Frontal cortex (tissue), 4 donors: Measurements from ENCODE around the gene ZDHHC17. TPM values are rescaled to one million over a fixed set of nuclear protein-coding genes. Genes with fewer than 3 reads are reported as not detected.
A peak's percentile ranks its signal among the peaks of the same experiment; 100 is the strongest.

Experiments
- DNase-seq, 2 donors: peaks; one replicate each; pipeline ENCODE4 v3.0.0; 2012; ENCODE audit warnings: low spot score in 2 of 2
- FAIRE-seq: peaks from 2 replicates; lab custom pipeline; 2012; peaks lifted over from hg19 to GRCh38; lab: Jason Lieb, UNC
- total RNA-seq: library from RNA; depleted of rRNA; stranded (reverse); fragments of >200 nt; gene quantifications from one replicate; pipeline ENCODE4 v1.2.3, GENCODE V29; 2014
- donor health status: control.
- donor health status: control.
- donor health status: control.

Gene ZDHHC17
- total RNA-seq, 1 donor from 2014 or later: 319 TPM

GRCh38 chr12:76804435-76804976, 40.6 kb downstream of the ZDHHC17 start:
- no peak for DNase-seq
- no peak for FAIRE-seq

GRCh38 chr12:76810671-76811419, 46.9 kb downstream of the ZDHHC17 start:
- no peak for DNase-seq
- no peak for FAIRE-seq

GRCh38 chr12:76811976-76812375, 48.1 kb downstream of the ZDHHC17 start:
- FAIRE-seq (no peak), DNase-seq (no peak)

GRCh38 chr12:76813265-76813664, 49.4 kb downstream of the ZDHHC17 start:
- DNase-seq (no peak), FAIRE-seq (no peak)

GRCh38 chr12:76813972-76814371, 50.1 kb downstream of the ZDHHC17 start:
- DNase-seq (no peak), FAIRE-seq (no peak)

GRCh38 chr12:76820888-76821482, 57.1 kb downstream of the ZDHHC17 start:
- FAIRE-seq: no peak

GRCh38 chr12:76830436-76830835, 66.5 kb downstream of the ZDHHC17 start:
- FAIRE-seq (no peak), DNase-seq (no peak)

More at GRCh38 chr12:76820888-76821482, 57.1 kb downstream of the ZDHHC17 start:
- peak in 1 of 2 donors; percentile 2 for DNase-seq

GRCh38 chr12:76836633-76837032, 72.7 kb downstream of the ZDHHC17 start:
- DNase-seq (no peak), FAIRE-seq (no peak)

- DNase-seq: no peak
These were observed 83.3 kb downstream of the ZDHHC17 start for GRCh38 chr12:76847260-76847659.

GRCh38 chr12:76848132-76848531, 84.2 kb downstream of the ZDHHC17 start:
- FAIRE-seq (no peak), DNase-seq (no peak)

More at GRCh38 chr12:76847260-76847659, 83.3 kb downstream of the ZDHHC17 start:
- no peak for FAIRE-seq

- FAIRE-seq (no peak), DNase-seq (no peak)
These were observed 88.2 kb downstream of the ZDHHC17 start for GRCh38 chr12:76852106-76852505.

GRCh38 chr12:76855271-76855670, 91.4 kb downstream of the ZDHHC17 start:
- FAIRE-seq: no peak
- no peak for DNase-seq

GRCh38 chr12:76856018-76856644, 92.2 kb downstream of the ZDHHC17 start:
- no peak for FAIRE-seq
- no peak for DNase-seq

- FAIRE-seq: no peak
These were observed 95.7 kb downstream of the ZDHHC17 start for GRCh38 chr12:76859611-76860010.

GRCh38 chr12:76860256-76860655, 96.3 kb downstream of the ZDHHC17 start:
- DNase-seq (no peak), FAIRE-seq (no peak)

More at GRCh38 chr12:76859611-76860010, 95.7 kb downstream of the ZDHHC17 start:
- DNase-seq: no peak

- DNase-seq: no peak
- FAIRE-seq: no peak
These were observed 99.2 kb downstream of the ZDHHC17 start for GRCh38 chr12:76863005-76863670.

GRCh38 chr12:76863837-76864236, 99.9 kb downstream of the ZDHHC17 start:
- no peak for DNase-seq
- no peak for FAIRE-seq

GRCh38 chr12:76864791-76865400, 101.0 kb downstream of the ZDHHC17 start:
- FAIRE-seq: no peak
- no peak for DNase-seq

GRCh38 chr12:76866151-76866567, 102.2 kb downstream of the ZDHHC17 start:
- FAIRE-seq: no peak

GRCh38 chr12:76866726-76867125, 102.8 kb downstream of the ZDHHC17 start:
- FAIRE-seq (no peak), DNase-seq (no peak)

More at GRCh38 chr12:76866151-76866567, 102.2 kb downstream of the ZDHHC17 start:
- no peak for DNase-seq
